ENCODE results near the gene TMEM120B.
"Not testable (repeated sequence)": the region's sequence is repeated elsewhere in the genome, so short reads cannot be mapped to it uniquely, and the experiment has no call there.

TMEM120B gene

GRCh38 chr12:121678716-121679300 lies 33.7 kb upstream of the TMEM120B start:
- no peak for DNase-seq
- Histone ChIP-seq H4K91ac (ENCODE audit: low read length) (no peak overlapping the region), H2BK15ac (ENCODE audit: low read depth, poor library complexity, severe bottlenecking) (no peak overlapping the region), H2AFZ (ENCODE audit: low read depth, low read length) (no peak overlapping the region), H3K9ac (ENCODE audit: low read length) (no peak overlapping the region), H3K23ac (ENCODE audit: low read length in 2 of 2) (no peak overlapping the region), H3K14ac (ENCODE audit: low read length in 2 of 2) (no peak overlapping the region), H3K4ac (ENCODE audit: low read depth in 1 of 2, low read length in 2 of 2) (no peak overlapping the region), H2BK12ac (ENCODE audit: low read length in 2 of 2) (no peak overlapping the region), H3K18ac (ENCODE audit: low read depth in 1 of 2, low read length in 2 of 2) (no peak overlapping the region), H3K27ac (ENCODE audit: low read length, poor library complexity, severe bottlenecking) (no peak overlapping the region), H4K8ac (ENCODE audit: low read length) (no peak overlapping the region), H3K4me2 (ENCODE audit: low read length, poor library complexity, severe bottlenecking) (no peak overlapping the region), H2BK120ac (ENCODE audit: low read depth, low read length) (no peak overlapping the region), H2AK5ac (ENCODE audit: low read length, severe bottlenecking) (no peak overlapping the region), H3K27me3 (ENCODE audit: control insufficient read depth in 1 of 2, insufficient read depth in 1 of 2, low read length in 2 of 2) (no peaks in the 10 kb centered on the region), H3K4me3 (ENCODE audit: insufficient read depth in 1 of 2, low read depth in 1 of 2, low read length in 2 of 2) (no peak overlapping the region), H3K9me3 (ENCODE audit: control insufficient read depth, low read length) (no peaks in the 10 kb centered on the region), H2BK5ac (ENCODE audit: low read depth, low read length, poor library complexity, severe bottlenecking) (no peak overlapping the region), H3K79me1 (replicated peaks; ENCODE audit: low read length, poor library complexity, severe bottlenecking) (no peaks in the 10 kb centered on the region), H3K36me3 (ENCODE audit: control insufficient read depth in 1 of 2, insufficient read depth in 2 of 2, low read depth in 1 of 2, low read length in 2 of 2) (no peaks in the 10 kb centered on the region), H3K4me1 (ENCODE audit: control insufficient read depth, insufficient read depth, low read depth, low read length) (no peaks in the 10 kb centered on the region)
- WGBS: 73% methylated on average over 9 of the region's 9 CpGs

DNA sequence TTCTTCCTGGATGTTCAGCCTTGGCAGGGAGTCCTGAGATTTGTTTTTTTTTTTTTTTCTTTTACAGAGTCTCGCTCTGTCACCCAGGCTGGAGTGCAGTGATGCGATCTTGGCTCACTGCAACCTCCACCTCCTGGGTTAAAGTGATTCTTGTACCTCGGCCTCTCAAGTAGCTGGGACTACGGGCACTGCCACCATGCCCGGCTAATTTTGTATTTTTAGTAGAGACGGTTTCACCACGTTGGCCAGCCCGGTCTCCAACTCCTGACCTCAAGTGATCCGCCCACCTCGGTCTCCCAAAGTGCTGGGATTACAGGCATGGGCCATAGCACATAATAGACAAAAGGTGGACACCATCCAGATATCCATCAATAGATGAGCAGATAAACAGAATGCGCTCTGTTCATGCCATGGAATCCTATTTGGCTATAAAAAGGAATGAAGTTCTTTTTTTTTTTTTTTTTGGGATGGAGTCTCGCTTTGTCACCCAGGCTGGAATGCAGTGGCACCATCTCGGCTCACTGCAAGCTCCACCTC lies 32.8 kb upstream of the TMEM120B start:
- not testable (repeated sequence) for H2BK120ac ChIP-seq (ENCODE audit: low read depth, low read length); H2AFZ ChIP-seq (ENCODE audit: low read depth, low read length); H4K8ac ChIP-seq (ENCODE audit: low read length); H4K91ac ChIP-seq (ENCODE audit: low read length); H3K36me3 ChIP-seq (ENCODE audit: control insufficient read depth in 1 of 2, insufficient read depth in 2 of 2, low read depth in 1 of 2, low read length in 2 of 2); H3K9ac ChIP-seq (ENCODE audit: low read length); H3K4me2 ChIP-seq (ENCODE audit: low read length, poor library complexity, severe bottlenecking); H3K18ac ChIP-seq (ENCODE audit: low read depth in 1 of 2, low read length in 2 of 2); DNase-seq; H3K79me1 ChIP-seq (replicated peaks; ENCODE audit: low read length, poor library complexity, severe bottlenecking); H2BK5ac ChIP-seq (ENCODE audit: low read depth, low read length, poor library complexity, severe bottlenecking); H3K9me3 ChIP-seq (ENCODE audit: control insufficient read depth, low read length); H3K27me3 ChIP-seq (ENCODE audit: control insufficient read depth in 1 of 2, insufficient read depth in 1 of 2, low read length in 2 of 2); H3K4me3 ChIP-seq (ENCODE audit: insufficient read depth in 1 of 2, low read depth in 1 of 2, low read length in 2 of 2); H3K4me1 ChIP-seq (ENCODE audit: control insufficient read depth, insufficient read depth, low read depth, low read length); H2BK12ac ChIP-seq (ENCODE audit: low read length in 2 of 2); H3K27ac ChIP-seq (ENCODE audit: low read length, poor library complexity, severe bottlenecking); H3K14ac ChIP-seq (ENCODE audit: low read length in 2 of 2); H3K23ac ChIP-seq (ENCODE audit: low read length in 2 of 2); H3K4ac ChIP-seq (ENCODE audit: low read depth in 1 of 2, low read length in 2 of 2); H2BK15ac ChIP-seq (ENCODE audit: low read depth, poor library complexity, severe bottlenecking); H2AK5ac ChIP-seq (ENCODE audit: low read length, severe bottlenecking)
- WGBS: 89% methylated on average over 11 of the region's 13 CpGs

DNA sequence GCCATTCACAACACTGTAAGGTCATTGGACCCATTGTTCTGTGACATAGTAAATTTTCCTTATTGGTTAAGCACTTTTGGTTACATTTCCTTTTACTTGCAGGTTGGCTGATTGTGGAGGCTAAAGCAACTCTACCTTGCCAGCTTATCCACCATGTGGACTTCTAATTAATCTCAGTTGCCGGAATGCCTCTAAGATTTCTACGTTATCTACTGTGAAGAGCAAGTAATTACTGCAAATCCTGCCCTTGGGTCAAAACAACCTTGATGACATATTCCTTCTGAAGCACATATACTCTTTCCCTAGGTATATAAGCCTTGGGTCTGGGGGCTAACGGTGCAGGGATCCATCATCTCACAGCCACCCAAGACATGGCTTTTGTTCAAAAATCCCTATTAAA lies 23.6 kb upstream of the TMEM120B start:
- H3K4ac ChIP-seq (ENCODE audit: low read depth in 1 of 2, low read length in 2 of 2): no peak overlapping the region
- no peak for DNase-seq
- no peak overlapping the region for H3K9ac ChIP-seq (ENCODE audit: low read length)
- H3K27ac ChIP-seq (ENCODE audit: low read length, poor library complexity, severe bottlenecking): no peak overlapping the region
- no peak overlapping the region for H3K23ac ChIP-seq (ENCODE audit: low read length in 2 of 2)
- no peak overlapping the region for H4K91ac ChIP-seq (ENCODE audit: low read length)
- H3K9me3 ChIP-seq (ENCODE audit: control insufficient read depth, low read length): no peaks in the 10 kb centered on the region
- peaks cover 0 to 5% of the 10 kb centered on the region in 2 experiments for H3K27me3 ChIP-seq (ENCODE audit: control insufficient read depth in 1 of 2, insufficient read depth in 1 of 2, low read length in 2 of 2)
- H3K4me3 ChIP-seq (ENCODE audit: insufficient read depth in 1 of 2, low read depth in 1 of 2, low read length in 2 of 2): no peak overlapping the region
- H3K14ac ChIP-seq (ENCODE audit: low read length in 2 of 2): no peak overlapping the region
- H2BK5ac ChIP-seq (ENCODE audit: low read depth, low read length, poor library complexity, severe bottlenecking): no peak overlapping the region
- H3K36me3 ChIP-seq (ENCODE audit: control insufficient read depth in 1 of 2, insufficient read depth in 2 of 2, low read depth in 1 of 2, low read length in 2 of 2): no peaks in the 10 kb centered on the region
- H2AK5ac ChIP-seq (ENCODE audit: low read length, severe bottlenecking): no peak overlapping the region
- H2BK12ac ChIP-seq (ENCODE audit: low read length in 2 of 2): no peak overlapping the region
- no peak overlapping the region for H4K8ac ChIP-seq (ENCODE audit: low read length)
- H3K79me1 ChIP-seq (replicated peaks; ENCODE audit: low read length, poor library complexity, severe bottlenecking): no peaks in the 10 kb centered on the region
- WGBS: 95% methylated on average over 3 of the region's 3 CpGs
- H2AFZ ChIP-seq (ENCODE audit: low read depth, low read length): no peak overlapping the region
- no peak overlapping the region for H3K4me2 ChIP-seq (ENCODE audit: low read length, poor library complexity, severe bottlenecking)
- H3K18ac ChIP-seq (ENCODE audit: low read depth in 1 of 2, low read length in 2 of 2): no peak overlapping the region
- no peak overlapping the region for H2BK15ac ChIP-seq (ENCODE audit: low read depth, poor library complexity, severe bottlenecking)
- peaks cover 8% of the 10 kb centered on the region for H3K4me1 ChIP-seq (ENCODE audit: control insufficient read depth, insufficient read depth, low read depth, low read length)
- no peak overlapping the region for H2BK120ac ChIP-seq (ENCODE audit: low read depth, low read length)

DNA sequence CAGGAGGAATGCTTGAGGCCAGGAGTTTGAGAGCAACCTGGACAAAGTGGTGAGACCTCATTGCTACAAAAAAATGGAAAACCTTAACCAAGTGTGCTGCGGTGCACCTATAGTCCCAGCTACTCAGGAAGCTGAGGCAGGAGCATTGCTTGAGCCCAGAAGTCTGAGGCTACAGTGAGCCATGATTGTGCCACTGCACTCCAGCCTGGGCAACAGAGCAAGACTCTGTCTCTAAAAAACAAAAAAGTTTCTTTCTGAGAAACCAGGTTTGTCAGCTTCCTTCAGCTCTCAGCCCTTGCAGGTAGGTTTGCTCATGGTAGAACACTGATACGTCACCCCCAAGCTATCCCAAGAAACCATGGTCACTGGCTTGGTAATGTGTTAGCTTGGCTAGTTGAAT lies 23.1 kb upstream of the TMEM120B start:
- Histone ChIP-seq H3K23ac (ENCODE audit: low read length in 2 of 2) (no peak overlapping the region), H3K36me3 (ENCODE audit: control insufficient read depth in 1 of 2, insufficient read depth in 2 of 2, low read depth in 1 of 2, low read length in 2 of 2) (no peaks in the 10 kb centered on the region), H2BK15ac (ENCODE audit: low read depth, poor library complexity, severe bottlenecking) (no peak overlapping the region), H2AK5ac (ENCODE audit: low read length, severe bottlenecking) (no peak overlapping the region), H3K18ac (ENCODE audit: low read depth in 1 of 2, low read length in 2 of 2) (no peak overlapping the region), H3K9me3 (ENCODE audit: control insufficient read depth, low read length) (no peaks in the 10 kb centered on the region), H3K27ac (ENCODE audit: low read length, poor library complexity, severe bottlenecking) (no peak overlapping the region), H2AFZ (ENCODE audit: low read depth, low read length) (no peak overlapping the region), H3K4me1 (ENCODE audit: control insufficient read depth, insufficient read depth, low read depth, low read length) (peaks cover 8% of the 10 kb centered on the region), H2BK12ac (ENCODE audit: low read length in 2 of 2) (no peak overlapping the region), H3K14ac (ENCODE audit: low read length in 2 of 2) (no peak overlapping the region), H3K79me1 (replicated peaks; ENCODE audit: low read length, poor library complexity, severe bottlenecking) (no peaks in the 10 kb centered on the region), H3K4me2 (ENCODE audit: low read length, poor library complexity, severe bottlenecking) (no peak overlapping the region), H3K27me3 (ENCODE audit: control insufficient read depth in 1 of 2, insufficient read depth in 1 of 2, low read length in 2 of 2) (peaks cover 0 to 5% of the 10 kb centered on the region in 2 experiments), H3K4ac (ENCODE audit: low read depth in 1 of 2, low read length in 2 of 2) (no peak overlapping the region), H4K91ac (ENCODE audit: low read length) (no peak overlapping the region), H2BK5ac (ENCODE audit: low read depth, low read length, poor library complexity, severe bottlenecking) (no peak overlapping the region), H2BK120ac (ENCODE audit: low read depth, low read length) (no peak overlapping the region), H3K4me3 (ENCODE audit: insufficient read depth in 1 of 2, low read depth in 1 of 2, low read length in 2 of 2) (no peak overlapping the region), H3K9ac (ENCODE audit: low read length) (no peak overlapping the region), H4K8ac (ENCODE audit: low read length) (no peak overlapping the region)
- WGBS: 97% methylated on average over 2 of the region's 2 CpGs
- no peak for DNase-seq

All from mesenchymal stem cell (in vitro differentiated cells and primary cell).